H1 (cell line): ENCODE measurements around the gene NR3C2. TPM values are rescaled to one million over a fixed set of nuclear protein-coding genes. Genes with fewer than 3 reads are reported as not detected.

Experiments
- CTCF ChIA-PET: fragments of 300-600 bp; sonication (Branson Sonifier 250); formaldehyde crosslinking; loops from one replicate; lab custom pipeline; 2021; ENCODE audit not compliant: partially characterized antibody; lab: Charles Lee
- POLR2A ChIA-PET: fragments of 300-600 bp; sonication (Branson Sonifier 250); formaldehyde crosslinking; loops from one replicate; lab custom pipeline; 2021; ENCODE audit warnings: inconsistent platforms; ENCODE audit not compliant: partially characterized antibody; lab: Charles Lee
- DNase-seq, 2 experiments: peaks; one replicate each; pipeline versions ENCODE4 v3.0.0 to v3.0.0-alpha.2; 2010 to 2022; ENCODE audit warnings: low spot score in 2 of 2, low read depth in 1 of 2, mixed read lengths in 1 of 2
- FAIRE-seq: peaks from 2 replicates; lab custom pipeline; 2011; peaks lifted over from hg19 to GRCh38; lab: Jason Lieb, UNC
- H2AFZ ChIP-seq: 2 replicates; pipeline ENCODE4 v1.8.1; 2012; ENCODE audit warnings: low read length, inconsistent platforms
- H2AK5ac ChIP-seq: 2 replicates; pipeline ENCODE4 v1.6.1; 2013; ENCODE audit warnings: low read depth, low read length
- H2BK120ac ChIP-seq: replicated peaks from 2 replicates; pipeline ENCODE3; 2013; ENCODE audit warnings: low read depth, low read length, inconsistent platforms
- H2BK12ac ChIP-seq: 2 replicates; pipeline ENCODE4 v1.6.1; 2013; ENCODE audit warnings: low read depth, low read length
- H2BK15ac ChIP-seq: 2 replicates; pipeline ENCODE4 v1.6.1; 2013; ENCODE audit warnings: low read length
- H2BK20ac ChIP-seq: 2 replicates; pipeline ENCODE4 v1.6.1; 2013; ENCODE audit warnings: low read length
- H2BK5ac ChIP-seq: 2 replicates; pipeline ENCODE4 v1.6.1; 2013; ENCODE audit warnings: low read depth, low read length
- H3K14ac ChIP-seq: 2 replicates; pipeline ENCODE4 v1.6.1; 2013; ENCODE audit warnings: inconsistent platforms; ENCODE audit not compliant: insufficient read length
- H3K18ac ChIP-seq: 2 replicates; pipeline ENCODE4 v1.6.1; 2013; ENCODE audit warnings: low read length; ENCODE audit errors: extremely low read depth
- H3K23ac ChIP-seq: 2 replicates; pipeline ENCODE4 v1.6.1; 2013; ENCODE audit warnings: inconsistent platforms; ENCODE audit not compliant: insufficient read length
- H3K23me2 ChIP-seq: 2 replicates; pipeline ENCODE4 v1.6.1; 2013; ENCODE audit warnings: low read depth, low read length
- H3K27ac ChIP-seq: 2 replicates; pipeline ENCODE4 v1.6.1; 2011; ENCODE audit warnings: low read depth, low read length, inconsistent platforms
- H3K27me3 ChIP-seq, 4 experiments: replicated peaks in 1 of 4; 1 replicate in 1 of 4; 2 replicates in 3 of 4; pipeline versions ENCODE4 v1.6.1 to v1.8.1; 2011 to 2013; ENCODE audit warnings: low read length in 3 of 4, mild to moderate bottlenecking in 3 of 4, inconsistent platforms in 2 of 4, mixed read lengths in 2 of 4, moderate library complexity in 1 of 4; ENCODE audit not compliant: control insufficient read depth in 3 of 4, insufficient read depth in 3 of 4; ENCODE audit errors: extremely low read depth in 1 of 4
- H3K36me3 ChIP-seq, 4 experiments: 2 replicates each; pipeline versions ENCODE4 v1.6.1 to v1.8.1; 2011 to 2013; ENCODE audit warnings: mild to moderate bottlenecking in 4 of 4, low read length in 3 of 4, moderate library complexity in 2 of 4, control low read depth in 1 of 4, inconsistent platforms in 1 of 4; ENCODE audit not compliant: insufficient read depth in 4 of 4, control insufficient read depth in 2 of 4
- H3K4ac ChIP-seq: replicated peaks from 2 replicates; pipeline ENCODE3; 2013; ENCODE audit warnings: low read length, low read depth, mixed read lengths, inconsistent platforms; ENCODE audit not compliant: insufficient read length
- H3K4me1 ChIP-seq, 4 experiments: replicated peaks in 1 of 4; 1 replicate in 1 of 4; 2 replicates in 3 of 4; pipeline versions ENCODE4 v1.6.1 to v1.8.1; 2011 to 2013; ENCODE audit warnings: low read length in 3 of 4, inconsistent platforms in 2 of 4, mixed read lengths in 1 of 4; ENCODE audit not compliant: insufficient read depth in 4 of 4, control insufficient read depth in 3 of 4
- H3K4me2 ChIP-seq, 2 experiments: 2 replicates each; pipeline versions ENCODE4 v1.6.1 to v1.8.1; 2011 to 2013; ENCODE audit warnings: low read depth in 2 of 2, low read length in 2 of 2, control low read depth in 1 of 2, inconsistent platforms in 1 of 2, mild to moderate bottlenecking in 1 of 2; ENCODE audit not compliant: insufficient read depth in 1 of 2
- H3K4me3 ChIP-seq, 4 experiments: fragments of 200-600, 300-600 bp in 1 of 4; sonication (generic), shearing (Covaris generic), sonication (Bioruptor Twin) in 1 of 4; 2 replicates each; pipeline versions ENCODE4 v1.5.1 to v1.8.1; 2011 to 2016; ENCODE audit warnings: low read length in 4 of 4, low read depth in 3 of 4, control low read depth in 2 of 4, inconsistent platforms in 2 of 4, mild to moderate bottlenecking in 2 of 4, mixed read lengths in 1 of 4, moderate library complexity in 1 of 4; ENCODE audit not compliant: insufficient read depth in 2 of 4; ENCODE audit errors: extremely low read depth in 1 of 4
- H3K56ac ChIP-seq: replicated peaks from 2 replicates; pipeline ENCODE3; 2013; ENCODE audit warnings: low read depth, mild to moderate bottlenecking, mixed read lengths, low read length, inconsistent platforms; ENCODE audit not compliant: insufficient read length
- H3K79me1 ChIP-seq: 2 replicates; pipeline ENCODE4 v1.6.1; 2013; ENCODE audit warnings: low read depth, low read length, control low read depth
- H3K79me2 ChIP-seq, 2 experiments: 2 replicates each; pipeline versions ENCODE4 v1.6.1 to v1.8.1; 2012 to 2013; ENCODE audit warnings: low read length in 2 of 2, mild to moderate bottlenecking in 2 of 2, inconsistent platforms in 1 of 2; ENCODE audit not compliant: insufficient read depth in 2 of 2, control insufficient read depth in 1 of 2
- H3K9ac ChIP-seq, 4 experiments: replicated peaks in 1 of 4; 1 replicate in 1 of 4; 2 replicates in 3 of 4; pipeline versions ENCODE4 v1.6.1 to v1.8.1; 2011 to 2013; ENCODE audit warnings: low read depth in 3 of 4, low read length in 3 of 4, control low read depth in 2 of 4, mild to moderate bottlenecking in 2 of 4, moderate library complexity in 2 of 4, inconsistent platforms in 1 of 4; ENCODE audit errors: extremely low read depth in 1 of 4
- H3K9me3 ChIP-seq, 2 experiments: 2 replicates each; pipeline versions ENCODE4 v1.6.1 to v1.8.1; 2012 to 2013; ENCODE audit warnings: mild to moderate bottlenecking in 2 of 2, moderate library complexity in 2 of 2, control low read depth in 1 of 2, inconsistent platforms in 1 of 2, low read depth in 1 of 2, low read length in 1 of 2, mixed read lengths in 1 of 2; ENCODE audit not compliant: insufficient read depth in 2 of 2
- H4K20me1 ChIP-seq, 2 experiments: replicated peaks in 1 of 2; 2 replicates each; pipeline versions ENCODE3 to v1.8.1; 2011 to 2013; ENCODE audit warnings: inconsistent platforms in 2 of 2, low read length in 2 of 2, mild to moderate bottlenecking in 1 of 2; ENCODE audit not compliant: insufficient read depth in 2 of 2, control insufficient read depth in 1 of 2
- H4K5ac ChIP-seq: 2 replicates; pipeline ENCODE4 v1.6.1; 2013; ENCODE audit warnings: low read length, low read depth, mixed read lengths, inconsistent platforms; ENCODE audit not compliant: insufficient read length
- H4K8ac ChIP-seq: 2 replicates; pipeline ENCODE4 v1.8.0; 2013; ENCODE audit warnings: mild to moderate bottlenecking, moderate library complexity, low read length, inconsistent platforms; ENCODE audit not compliant: insufficient read depth; ENCODE audit errors: extremely low read depth
- H4K91ac ChIP-seq: replicated peaks from 2 replicates; pipeline ENCODE3; 2013; ENCODE audit warnings: low read length, mixed read lengths, inconsistent platforms; ENCODE audit not compliant: insufficient read length
- CBX5 ChIP-seq: fragments of 300-800, 300-1000 bp; sonication (generic); IDR thresholded peaks from 2 replicates; pipeline ENCODE4 v1.7.1; 2016; ENCODE audit warnings: antibody characterized with exemption, low read length, low read depth
- HDAC2 ChIP-seq, 2 experiments: fragments of 300-600 bp in 1 of 2; sonication (generic) in 1 of 2; IDR thresholded peaks; 2 replicates each; pipeline ENCODE4 v1.6.1; 2011 to 2012; ENCODE audit warnings: low read depth in 2 of 2, low read length in 2 of 2, mild to moderate bottlenecking in 2 of 2, moderate library complexity in 2 of 2, borderline replicate concordance in 1 of 2, inconsistent platforms in 1 of 2
- JUN ChIP-seq: IDR thresholded peaks from 2 replicates; pipeline ENCODE4 v1.6.1; 2011; ENCODE audit warnings: low read depth, mild to moderate bottlenecking, improper control_type of control experiment, low read length
- NANOG ChIP-seq: IDR thresholded peaks from 2 replicates; pipeline ENCODE4 v1.6.1; 2011; ENCODE audit warnings: low read length, low read depth, mild to moderate bottlenecking, inconsistent platforms; ENCODE audit not compliant: insufficient read depth, poor library complexity, severe bottlenecking
- RNF2 ChIP-seq: fragments of 200-900, 300-1000 bp; sonication (generic); IDR thresholded peaks from 2 replicates; pipeline ENCODE4 v1.7.1; 2016; ENCODE audit warnings: borderline replicate concordance, low read depth, mild to moderate bottlenecking, antibody characterized with exemption, low read length; ENCODE audit not compliant: poor library complexity, severe bottlenecking; ENCODE audit errors: missing control alignments
- WGBS, 2 experiments: shearing (Covaris generic) in 1 of 2; methylation state at CpG; one replicate each; pipeline versions ENCODE4 v1.1.6 to v1.1.7; 2013 to 2015; ENCODE audit warnings: low lambda C conversion rate in 2 of 2, mixed read lengths in 2 of 2, inconsistent platforms in 1 of 2, low coverage in 1 of 2, missing lambda C conversion rate in 1 of 2; ENCODE audit not compliant: insufficient replicate concordance in 2 of 2, insufficient coverage in 1 of 2, insufficient read length in 1 of 2; ENCODE audit errors: extremely low coverage in 1 of 2, missing lambda C conversion rate in 1 of 2; 5-methylcytosine and 5-hydroxymethylcytosine counted together
- polyA plus RNA-seq, 7 experiments: library from polyadenylated mRNA; depleted of rRNA in 3 of 7; stranded (reverse) in 5 of 7; unstranded in 2 of 7; fragments of >200 nt in 5 of 7; fragments of 200-250 nt in 2 of 7; gene quantifications; 1 replicate in 5 of 7; 2 replicates in 1 of 7; 4 replicates in 1 of 7; pipeline versions ENCODE4 v1.2.1 to v1.2.3, GENCODE V29; 2011 to 2013; ENCODE audit warnings: missing spikeins in 2 of 7, mixed read lengths in 2 of 7
- total RNA-seq: library from RNA; stranded (reverse); fragmentation: NEBNext Ultra II Directional; extraction: Animal tissue kit (Norgen Biotek cat#: 25700); gene quantifications from 2 replicates; pipeline ENCODE4 v1.2.1, GENCODE V29; 2021

The NR3C2 gene
- total and polyA plus RNA-seq, 2 of the 8 experiments (the other 6 are each of a cell fraction or from before 2014, with no cell fraction given): 0.80 to 3.9 TPM

GRCh38 chr4:148429206-148429605 is 13.0 kb downstream of the NR3C2 start:
- no peaks in the 10 kb centered on the region for H3K23me2 ChIP-seq
- H2BK120ac ChIP-seq: no peak overlapping the region
- no peak overlapping the region for H3K4ac ChIP-seq
- no peaks in the 10 kb centered on the region for H3K9me3 ChIP-seq
- TF ChIP-seq HDAC2 (IDR thresholded peaks at IDR 0.05; ENCODE audit: borderline replicate concordance in 1 of 2, low read depth in 2 of 2, low read length in 2 of 2): no peak
- no peak for TF ChIP-seq JUN
- TF ChIP-seq CBX5: no peak
- no peak for TF ChIP-seq RNF2
- TF ChIP-seq NANOG: no peak
- CTCF ChIA-PET: no interaction called here
- H3K27me3 ChIP-seq: no peaks in the 10 kb centered on the region
- H2BK20ac ChIP-seq: no peak overlapping the region
- H4K91ac ChIP-seq: no peak overlapping the region
- 85% methylated on average over 2 of the region's 2 CpGs; no CpG with 5 or more reads in 1 of the 2 experiments for WGBS, 2 experiments
- no peak overlapping the region for H3K18ac ChIP-seq
- H3K14ac ChIP-seq: no peak overlapping the region
- no peaks in the 10 kb centered on the region for H3K79me2 ChIP-seq
- no peak for FAIRE-seq
- H2BK15ac ChIP-seq: no peak overlapping the region
- H3K79me1 ChIP-seq: no peaks in the 10 kb centered on the region
- no peaks in the 10 kb centered on the region for H3K36me3 ChIP-seq
- H4K5ac ChIP-seq: no peak overlapping the region
- H3K4me2 ChIP-seq: no peak overlapping the region
- DNase-seq: no peak
- H2BK5ac ChIP-seq: no peak overlapping the region
- H3K23ac ChIP-seq: no peak overlapping the region
- no peaks in the 10 kb centered on the region for H4K20me1 ChIP-seq
- no peak overlapping the region for H2BK12ac ChIP-seq
- H3K4me3 ChIP-seq: no peak overlapping the region
- H3K4me1 ChIP-seq: no peaks in the 10 kb centered on the region
- H2AK5ac ChIP-seq: no peak overlapping the region
- H2AFZ ChIP-seq: no peak overlapping the region
- no peak overlapping the region for H3K27ac ChIP-seq
- no peak overlapping the region for H4K8ac ChIP-seq
- H3K56ac ChIP-seq: no peak overlapping the region
- H3K9ac ChIP-seq: no peak overlapping the region
- POLR2A ChIA-PET: no interaction called here
